ENCODE measurements around the gene IRX3.

GRCh38 chr16:54289945-54290832 lies 3.6 kb upstream of the IRX3 start:
- TF ChIP-seq POLR2A (IDR thresholded peaks at IDR 0.05) (no peak), CTCF (IDR thresholded peaks at IDR 0.05) (no peak)

All from thyroid gland (tissue), 4 donors.